Heart left ventricle (tissue), 13 donors: ENCODE results near the gene BIN1.

Experiments
- POLR2A ChIP-seq, 2 donors: fragments of 450-650 bp; IDR thresholded peaks; one replicate each; pipeline ENCODE4 v1.6.1; 2017; ENCODE audit warnings: antibody characterized with exemption in 2 of 2, mild to moderate bottlenecking in 2 of 2, moderate library complexity in 2 of 2
- TF ChIP-seq, protein P1 (sequence below), 12 donors: fragments of 200-600 bp; sonication (generic) in 4 of 12; IDR thresholded peaks; one replicate each; pipeline versions ENCODE4 v1.5.0 to v1.8.0; 2018 to 2022; ENCODE audit warnings: antibody characterized with exemption in 12 of 12, mild to moderate bottlenecking in 5 of 12
- donor health status: ischemic (EF 13 %, LVEDD 7.1; RV severe dilation, severe dysfunction).
- donor health status: DM: no; HTN: yes; CAD: no.
- donor health status: DM: no; HTN: no; CAD: no.
- donor health status: ischemic (EF 25% LVEDD 6.9; RV normal size, moderate dysfunction).
- donor health status: ischemic (EF 25% LVEDD 5.7; RV mildly dilated, moderate dysfunction).
- donor health status: ischemic (EF 35%, LVEDD 5.7; RV mildly dilated, moderate dysfunction).
- donor health status: nonischemic (EF 11% LVEDD 7.7; RV severe dilation, severe dysfunction).
- donor health status: DM: yes; HTN: yes; CAD: no.
- donor health status: PGD.
- donor health status: ischemic (EF 29% LVEDD 5.4; RV normal size, mild dysfunction).
- donor health status: nonischemic (EF 23%, LVEDD 6.1; RV moderate dilation, normal function).

DNA sequence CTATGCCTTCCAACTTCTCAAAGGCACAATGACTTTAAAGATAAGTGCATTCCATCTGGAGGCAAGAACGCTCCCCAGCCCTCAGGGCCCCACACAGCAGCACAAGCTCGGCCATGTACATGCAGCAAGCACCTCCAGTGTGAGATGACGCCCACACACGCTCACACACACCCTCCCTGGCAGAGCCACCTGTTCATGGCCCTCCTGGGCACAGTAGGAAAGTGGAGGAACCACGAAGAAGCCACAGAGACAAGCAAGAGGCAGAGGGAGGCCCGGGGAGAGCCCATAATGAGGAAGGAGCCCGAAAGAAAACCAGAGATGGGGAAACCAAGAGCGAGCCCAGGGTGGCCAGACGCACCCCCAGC is 21.7 kb downstream of the BIN1 start:
- TF ChIP-seq POLR2A (IDR thresholded peaks at IDR 0.05) = no peak
- TF ChIP-seq, protein P1, sequence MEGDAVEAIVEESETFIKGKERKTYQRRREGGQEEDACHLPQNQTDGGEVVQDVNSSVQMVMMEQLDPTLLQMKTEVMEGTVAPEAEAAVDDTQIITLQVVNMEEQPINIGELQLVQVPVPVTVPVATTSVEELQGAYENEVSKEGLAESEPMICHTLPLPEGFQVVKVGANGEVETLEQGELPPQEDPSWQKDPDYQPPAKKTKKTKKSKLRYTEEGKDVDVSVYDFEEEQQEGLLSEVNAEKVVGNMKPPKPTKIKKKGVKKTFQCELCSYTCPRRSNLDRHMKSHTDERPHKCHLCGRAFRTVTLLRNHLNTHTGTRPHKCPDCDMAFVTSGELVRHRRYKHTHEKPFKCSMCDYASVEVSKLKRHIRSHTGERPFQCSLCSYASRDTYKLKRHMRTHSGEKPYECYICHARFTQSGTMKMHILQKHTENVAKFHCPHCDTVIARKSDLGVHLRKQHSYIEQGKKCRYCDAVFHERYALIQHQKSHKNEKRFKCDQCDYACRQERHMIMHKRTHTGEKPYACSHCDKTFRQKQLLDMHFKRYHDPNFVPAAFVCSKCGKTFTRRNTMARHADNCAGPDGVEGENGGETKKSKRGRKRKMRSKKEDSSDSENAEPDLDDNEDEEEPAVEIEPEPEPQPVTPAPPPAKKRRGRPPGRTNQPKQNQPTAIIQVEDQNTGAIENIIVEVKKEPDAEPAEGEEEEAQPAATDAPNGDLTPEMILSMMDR (IDR thresholded peaks at IDR 0.05) = no peak
